Calu3 (cell line): ENCODE measurements around the gene SLC48A1. TPM values are rescaled to one million over a fixed set of nuclear protein-coding genes. Genes with fewer than 3 reads are reported as not detected.

ENCODE experiments used
- BruUV-seq: library from RNA; stranded (reverse); fragments of 400-500 nt; replicated peaks from 2 replicates; lab custom pipeline; 2021; lab: Mats Ljungman, UMichigan
- CTCF ChIA-PET: fragments of 300-600 bp; sonication (Branson Sonifier 250); formaldehyde crosslinking; loops from one replicate; lab custom pipeline; 2022; ENCODE audit warnings: antibody characterized with exemption; lab: Charles Lee
- DNase-seq: peaks from one replicate; pipeline ENCODE4 v3.0.0; 2022
- H3K27ac Mint-ChIP-seq: one replicate; pipeline ENCODE4 v1.8.0; 2022; ENCODE audit warnings: mixed read lengths; ENCODE audit not compliant: unreplicated experiment
- H3K27me3 Mint-ChIP-seq: one replicate; pipeline ENCODE4 v1.8.0; 2022; ENCODE audit warnings: mixed read lengths; ENCODE audit not compliant: unreplicated experiment
- H3K36me3 Mint-ChIP-seq: one replicate; pipeline ENCODE4 v1.8.0; 2022; ENCODE audit warnings: mild to moderate bottlenecking, moderate library complexity, mixed read lengths; ENCODE audit not compliant: insufficient read depth, unreplicated experiment
- H3K4me1 Mint-ChIP-seq: one replicate; pipeline ENCODE4 v1.8.0; 2022; ENCODE audit warnings: mild to moderate bottlenecking, low read depth, mixed read lengths; ENCODE audit not compliant: unreplicated experiment
- H3K4me3 Mint-ChIP-seq: one replicate; pipeline ENCODE4 v1.8.0; 2022; ENCODE audit warnings: mild to moderate bottlenecking, low read depth, moderate library complexity, mixed read lengths; ENCODE audit not compliant: unreplicated experiment
- H3K9me3 Mint-ChIP-seq: one replicate; pipeline ENCODE4 v1.8.0; 2022; ENCODE audit warnings: low read depth, mixed read lengths; ENCODE audit not compliant: unreplicated experiment
- intact Hi-C: fragments of 100-400 bp; cut with micrococcal nuclease; formaldehyde crosslinking; loops from one replicate; pipeline ENCODE4 v1.10.0; 2022; ENCODE audit not compliant: unreplicated experiment
- total RNA-seq: library from RNA; stranded (reverse); gene quantifications from 2 replicates; pipeline ENCODE4 v1.2.3, GENCODE V29; 2022
- TF ChIP-seq, protein P1 (sequence below): fragments of 200-600 bp; IDR thresholded peaks from one replicate; pipeline ENCODE4 v1.8.0; 2022; ENCODE audit warnings: antibody characterized with exemption; ENCODE audit not compliant: unreplicated experiment

The SLC48A1 gene
- total RNA-seq, 1 experiment from 2014 or later = 17.2 TPM

DNA sequence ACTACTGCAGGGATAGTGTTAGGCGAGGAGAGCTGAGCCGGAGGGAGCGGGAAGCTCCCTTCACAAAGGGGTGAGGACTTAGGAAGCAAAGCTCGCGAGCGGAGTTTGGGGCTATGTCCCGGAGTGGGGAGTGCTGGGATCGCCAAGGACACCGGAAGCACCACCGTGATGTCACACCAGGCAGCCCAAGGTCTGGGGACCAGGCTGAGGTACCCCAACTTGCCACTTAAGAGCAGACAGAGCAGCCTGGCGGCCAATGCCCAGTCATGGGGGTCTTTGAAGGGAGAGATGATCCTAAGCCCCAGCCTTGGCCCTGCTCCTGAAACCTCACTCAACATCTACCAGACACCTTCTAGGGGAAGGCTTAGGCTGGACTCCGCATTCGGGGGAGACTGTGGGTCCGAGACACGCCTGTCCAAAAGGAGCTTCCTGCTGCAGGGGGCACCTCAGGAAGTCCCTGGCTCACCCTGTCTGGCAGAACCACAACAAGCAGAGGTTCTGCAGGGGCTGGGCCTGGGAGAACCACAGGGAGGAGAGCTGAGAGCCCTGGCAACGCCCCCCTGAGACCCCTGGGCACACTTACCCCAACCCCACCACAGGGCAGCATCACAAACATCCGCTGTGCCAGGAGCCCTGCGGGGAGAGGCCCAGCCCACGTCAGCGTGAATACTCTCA lies 17.8 kb downstream of the SLC48A1 start:
- TF ChIP-seq, protein P1, sequence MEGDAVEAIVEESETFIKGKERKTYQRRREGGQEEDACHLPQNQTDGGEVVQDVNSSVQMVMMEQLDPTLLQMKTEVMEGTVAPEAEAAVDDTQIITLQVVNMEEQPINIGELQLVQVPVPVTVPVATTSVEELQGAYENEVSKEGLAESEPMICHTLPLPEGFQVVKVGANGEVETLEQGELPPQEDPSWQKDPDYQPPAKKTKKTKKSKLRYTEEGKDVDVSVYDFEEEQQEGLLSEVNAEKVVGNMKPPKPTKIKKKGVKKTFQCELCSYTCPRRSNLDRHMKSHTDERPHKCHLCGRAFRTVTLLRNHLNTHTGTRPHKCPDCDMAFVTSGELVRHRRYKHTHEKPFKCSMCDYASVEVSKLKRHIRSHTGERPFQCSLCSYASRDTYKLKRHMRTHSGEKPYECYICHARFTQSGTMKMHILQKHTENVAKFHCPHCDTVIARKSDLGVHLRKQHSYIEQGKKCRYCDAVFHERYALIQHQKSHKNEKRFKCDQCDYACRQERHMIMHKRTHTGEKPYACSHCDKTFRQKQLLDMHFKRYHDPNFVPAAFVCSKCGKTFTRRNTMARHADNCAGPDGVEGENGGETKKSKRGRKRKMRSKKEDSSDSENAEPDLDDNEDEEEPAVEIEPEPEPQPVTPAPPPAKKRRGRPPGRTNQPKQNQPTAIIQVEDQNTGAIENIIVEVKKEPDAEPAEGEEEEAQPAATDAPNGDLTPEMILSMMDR = no peak
- no peak for DNase-seq
- Mint-ChIP-seq H3K27me3 (no peaks in the 10 kb centered on the region), H3K36me3 (peaks cover 21% of the 10 kb centered on the region), H3K4me1 (no peaks in the 10 kb centered on the region), H3K4me3 (no peak overlapping the region), H3K27ac (no peak overlapping the region), H3K9me3 (no peaks in the 10 kb centered on the region)
- intact Hi-C loops = no loop called here
- no TSS peak for BruUV-seq
- CTCF ChIA-PET = no interaction called here

DNA sequence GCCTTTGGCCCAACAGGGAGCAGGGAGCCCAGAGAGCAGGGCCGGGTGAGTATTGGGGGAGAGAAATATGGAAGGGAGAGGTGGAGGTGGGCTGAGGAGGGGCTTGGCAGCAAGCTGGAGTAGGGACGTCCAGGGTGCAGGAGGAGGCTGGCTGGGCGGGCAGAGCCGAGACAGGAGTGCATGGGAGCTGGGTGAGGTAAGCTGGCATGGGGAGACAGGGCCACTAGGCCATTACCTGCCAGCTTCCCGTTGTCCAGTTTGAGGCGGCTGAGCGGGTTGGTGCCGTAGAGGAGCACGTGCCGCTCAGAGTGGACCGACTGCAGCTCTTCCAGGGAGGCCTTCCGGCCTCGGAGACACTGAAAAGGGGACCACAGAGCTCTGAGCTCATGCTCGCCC lies 18.3 kb downstream of the SLC48A1 start:
- Mint-ChIP-seq H3K36me3 (peaks cover 22% of the 10 kb centered on the region), H3K4me3 (no peak overlapping the region)
- no TSS peak for BruUV-seq

DNA sequence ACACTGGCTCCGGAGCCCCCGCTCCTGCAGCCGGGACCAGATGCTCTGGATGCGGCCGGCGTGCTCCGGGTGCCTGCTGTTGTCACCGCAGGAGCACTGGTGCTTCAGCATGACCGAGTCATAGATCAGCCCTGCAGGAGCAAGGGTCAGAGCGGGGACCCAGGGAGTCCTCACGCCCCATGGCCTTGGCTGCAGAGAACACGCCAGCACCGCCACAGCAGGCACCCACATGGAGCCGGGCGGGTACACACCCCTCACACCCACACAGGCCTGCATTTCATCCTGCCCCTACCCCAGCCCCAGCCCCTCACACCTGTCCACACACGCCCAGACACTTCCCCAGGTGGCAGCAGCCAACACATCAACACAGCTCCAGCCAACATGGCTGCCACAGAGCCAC lies 18.8 kb downstream of the SLC48A1 start:
- intact Hi-C loops = no loop called here
- no peak overlapping the region for H3K27ac Mint-ChIP-seq

More for the DNA sequence above, 18.3 kb downstream of the SLC48A1 start:
- H3K9me3 Mint-ChIP-seq = no peaks in the 10 kb centered on the region
- no peaks in the 10 kb centered on the region for H3K4me1 Mint-ChIP-seq
- no peak for DNase-seq
- TF ChIP-seq, protein P1 = no peak
- intact Hi-C loops = no loop called here
- H3K27ac Mint-ChIP-seq = no peak overlapping the region
- CTCF ChIA-PET = no interaction called here
- H3K27me3 Mint-ChIP-seq = no peaks in the 10 kb centered on the region

DNA sequence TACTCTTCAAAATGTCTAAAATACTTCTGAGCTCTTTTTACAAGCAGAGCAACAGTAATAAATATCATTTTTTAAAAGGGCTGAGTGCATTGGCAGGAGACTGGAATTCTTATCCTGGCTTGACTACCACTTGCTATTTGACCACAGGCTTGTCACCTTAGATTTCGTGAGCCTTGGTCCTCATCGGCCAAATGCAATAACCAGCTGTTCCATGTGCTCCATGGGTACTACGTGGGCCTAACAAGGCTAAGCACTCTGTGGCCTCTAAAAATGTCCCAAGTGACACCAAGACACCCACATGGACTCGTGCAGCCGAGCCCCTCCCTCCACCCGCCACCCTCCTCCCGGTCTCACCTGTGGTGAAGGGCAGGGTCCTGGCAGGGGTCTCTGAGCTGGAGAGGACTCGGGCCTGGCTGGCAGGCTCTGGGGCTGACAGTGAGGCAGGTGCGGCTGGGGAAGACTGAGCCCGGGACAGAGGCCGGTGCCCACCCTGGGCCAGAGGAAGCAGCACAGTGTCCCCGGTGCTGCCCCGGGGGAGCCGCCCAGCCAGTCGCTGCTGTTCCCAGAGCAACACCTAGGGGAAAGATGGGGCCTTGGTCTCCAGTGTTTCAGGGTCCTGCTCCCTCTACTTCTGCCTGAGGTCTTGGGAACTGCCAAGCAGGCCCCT lies 20.1 kb downstream of the SLC48A1 start:
- Mint-ChIP-seq H3K4me3 (no peak overlapping the region), H3K9me3 (no peaks in the 10 kb centered on the region), H3K4me1 (no peaks in the 10 kb centered on the region), H3K27me3 (no peaks in the 10 kb centered on the region), H3K27ac (no peak overlapping the region), H3K36me3 (peaks cover 22% of the 10 kb centered on the region)
- TF ChIP-seq, protein P1 = no peak
- CTCF ChIA-PET = interaction anchor here (0.7 kb wide), 1 partner anchor 75 kb away, joined by 3 read pairs; no protein-coding TSS in a partner anchor
- no TSS peak for BruUV-seq
- intact Hi-C loops = no loop called here
- no peak for DNase-seq

More for the DNA sequence above, 18.8 kb downstream of the SLC48A1 start:
- no peak overlapping the region for H3K4me3 Mint-ChIP-seq
- CTCF ChIA-PET = no interaction called here
- no peaks in the 10 kb centered on the region for H3K4me1 Mint-ChIP-seq
- no TSS peak for BruUV-seq
- no peaks in the 10 kb centered on the region for H3K9me3 Mint-ChIP-seq
- peaks cover 22% of the 10 kb centered on the region for H3K36me3 Mint-ChIP-seq
- no peaks in the 10 kb centered on the region for H3K27me3 Mint-ChIP-seq
- TF ChIP-seq, protein P1 = no peak
- DNase-seq = no peak
